ENCODE measurements around the gene CHCHD1. TPM values are rescaled to one million over a fixed set of nuclear protein-coding genes. Genes with fewer than 3 reads are reported as not detected.
"Not testable (repeated sequence)": the region's sequence is repeated elsewhere in the genome, so short reads cannot be mapped to it uniquely, and the experiment has no call there.

The CHCHD1 gene
- polyA plus RNA-seq, 2 of the 4 experiments (the other 2 are of a cell fraction): 75.4 to 80.6 TPM

DNA sequence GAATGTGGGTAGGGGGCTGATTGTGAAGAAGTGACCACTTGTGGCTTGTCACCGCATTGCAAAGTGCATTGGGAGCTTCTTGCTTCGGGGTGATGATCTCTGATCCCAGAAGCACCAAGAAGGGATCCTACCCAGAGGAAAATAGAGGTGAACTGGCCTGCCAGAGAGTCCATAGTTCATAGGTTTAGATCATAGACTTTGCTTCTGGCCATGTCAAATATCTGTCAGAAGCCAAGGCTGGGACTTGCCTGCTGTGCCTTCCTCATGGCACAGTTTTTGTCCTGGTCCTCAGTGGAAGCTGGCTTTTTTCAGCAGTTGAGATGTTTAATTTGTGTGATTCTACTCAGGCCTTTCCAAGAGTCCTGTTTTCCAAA is 4.7 kb downstream of the CHCHD1 start:
- no peak for TF ChIP-seq HOXB13 (CRISPR knock-in tag; IDR thresholded peaks at IDR 0.05; ENCODE audit: low read depth)
- no peak for TF ChIP-seq RARB (CRISPR knock-in tag; IDR thresholded peaks at IDR 0.05)
- TF ChIP-seq MYC (IDR thresholded peaks at IDR 0.05; ENCODE audit: borderline replicate concordance, low read length): no peak
- TF ChIP-seq, protein P1, sequence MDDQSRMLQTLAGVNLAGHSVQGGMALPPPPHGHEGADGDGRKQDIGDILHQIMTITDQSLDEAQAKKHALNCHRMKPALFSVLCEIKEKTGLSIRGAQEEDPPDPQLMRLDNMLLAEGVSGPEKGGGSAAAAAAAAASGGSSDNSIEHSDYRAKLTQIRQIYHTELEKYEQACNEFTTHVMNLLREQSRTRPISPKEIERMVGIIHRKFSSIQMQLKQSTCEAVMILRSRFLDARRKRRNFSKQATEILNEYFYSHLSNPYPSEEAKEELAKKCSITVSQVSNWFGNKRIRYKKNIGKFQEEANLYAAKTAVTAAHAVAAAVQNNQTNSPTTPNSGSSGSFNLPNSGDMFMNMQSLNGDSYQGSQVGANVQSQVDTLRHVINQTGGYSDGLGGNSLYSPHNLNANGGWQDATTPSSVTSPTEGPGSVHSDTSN (IDR thresholded peaks at IDR 0.05): no peak
- no peak for TF ChIP-seq NR3C1 (IDR thresholded peaks at IDR 0.05)
- no peak for TF ChIP-seq BHLHE40 (IDR thresholded peaks at IDR 0.05; ENCODE audit: low read depth, low read length)
- TF ChIP-seq RFX5 (IDR thresholded peaks at IDR 0.05): no peak
- TF ChIP-seq FOSB (CRISPR knock-in tag; IDR thresholded peaks at IDR 0.05): no peak
- TF ChIP-seq ZNF302 (CRISPR knock-in tag; IDR thresholded peaks at IDR 0.05): no peak
- no peak for TF ChIP-seq CHD2 (IDR thresholded peaks at IDR 0.05; ENCODE audit: low read length, partially characterized antibody)
- no peak for TF ChIP-seq MAFK (IDR thresholded peaks at IDR 0.05; ENCODE audit: partially characterized antibody)
- ChIA-PET CTCF (interaction anchor here (1.7 to 2.6 kb wide), 2 partner anchors 7 to 20 kb away, joined by 5 to 8 read pairs; no protein-coding TSS in a partner anchor), POLR2A (interaction anchor here (0.6 to 2.0 kb wide), 5 partner anchors 8 to 56 kb away, joined by 3 to 8 read pairs (median 5); a partner anchor contains a TSS)
- no peak for ATAC-seq
- peak overlapping the region; percentile 70 to 92; a peak in 3 of 6 replicates for H3K27ac ChIP-seq
- peak overlapping the region; percentile 97 for H3K4me3 ChIP-seq
- no peaks in the 10 kb centered on the region for H3K9me3 ChIP-seq
- H3K4me2 ChIP-seq: peak overlapping the region; percentile 85
- FAIRE-seq: no peak
- H3K4me1 ChIP-seq: peaks cover 25% of the 10 kb centered on the region
- WGBS (ENCODE audit: missing lambda C conversion rate): 20% methylated on average over 2 of the region's 2 CpGs
- peak in 1 of 2 experiments; percentile 28 for DNase-seq (ENCODE audit: low read depth in 1 of 2, low spot score in 1 of 2)

DNA sequence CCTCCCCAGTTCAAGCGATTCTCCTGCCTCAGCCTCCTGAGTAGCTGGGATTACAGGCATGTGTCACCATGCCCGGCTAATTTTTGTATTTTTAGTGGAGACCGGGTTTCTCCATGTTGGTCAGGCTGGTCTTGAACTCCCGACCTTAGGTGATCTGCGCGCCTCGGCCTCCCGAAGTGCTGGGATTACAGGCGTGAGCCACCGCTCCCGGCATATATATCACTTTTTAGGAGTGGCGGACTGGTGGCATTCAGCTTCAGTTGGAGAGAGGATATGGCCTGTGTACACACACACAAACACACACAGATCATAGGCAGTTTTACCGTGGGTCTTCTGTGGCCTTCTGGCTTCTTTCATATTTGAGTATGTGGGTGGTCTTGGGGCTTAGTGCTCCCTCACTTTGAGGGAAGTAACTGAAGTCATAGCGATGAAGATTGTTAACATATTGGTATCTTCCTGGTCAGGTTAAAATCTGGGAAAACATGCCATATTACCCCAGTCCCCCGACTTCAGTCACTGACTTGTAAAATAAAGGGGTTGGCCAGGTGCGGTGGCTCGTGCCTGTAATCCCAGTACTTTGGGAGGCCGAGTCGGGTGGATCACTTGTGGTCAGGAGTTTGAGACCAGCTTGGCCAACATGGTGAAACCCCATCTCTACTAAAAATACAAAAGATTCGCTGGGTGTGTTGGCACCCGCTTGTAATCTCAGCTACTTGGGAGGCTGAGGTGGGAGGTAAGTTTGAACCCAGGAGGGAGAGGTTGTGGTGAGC is 5.4 kb downstream of the CHCHD1 start:
- Histone ChIP-seq H3K4me2 (peak overlapping the region; percentile 85), H3K4me1 (peaks cover 25% of the 10 kb centered on the region)
- not testable (repeated sequence) for DNase-seq (ENCODE audit: low read depth in 1 of 2, low spot score in 1 of 2); H3K27ac ChIP-seq; H3K9me3 ChIP-seq; ATAC-seq; FAIRE-seq; H3K4me3 ChIP-seq
- CTCF ChIA-PET: interaction anchor here (1.0 to 1.7 kb wide), 3 partner anchors 19 to 153 kb away, joined by 3 to 5 read pairs (median 5); no protein-coding TSS in a partner anchor
- POLR2A ChIA-PET: interaction anchor here (0.9 to 2.0 kb wide), 2 partner anchors 15 to 57 kb away, joined by 3 to 8 read pairs; a partner anchor contains a TSS
- 93% methylated on average over 21 of the region's 21 CpGs for WGBS (ENCODE audit: missing lambda C conversion rate)

DNA sequence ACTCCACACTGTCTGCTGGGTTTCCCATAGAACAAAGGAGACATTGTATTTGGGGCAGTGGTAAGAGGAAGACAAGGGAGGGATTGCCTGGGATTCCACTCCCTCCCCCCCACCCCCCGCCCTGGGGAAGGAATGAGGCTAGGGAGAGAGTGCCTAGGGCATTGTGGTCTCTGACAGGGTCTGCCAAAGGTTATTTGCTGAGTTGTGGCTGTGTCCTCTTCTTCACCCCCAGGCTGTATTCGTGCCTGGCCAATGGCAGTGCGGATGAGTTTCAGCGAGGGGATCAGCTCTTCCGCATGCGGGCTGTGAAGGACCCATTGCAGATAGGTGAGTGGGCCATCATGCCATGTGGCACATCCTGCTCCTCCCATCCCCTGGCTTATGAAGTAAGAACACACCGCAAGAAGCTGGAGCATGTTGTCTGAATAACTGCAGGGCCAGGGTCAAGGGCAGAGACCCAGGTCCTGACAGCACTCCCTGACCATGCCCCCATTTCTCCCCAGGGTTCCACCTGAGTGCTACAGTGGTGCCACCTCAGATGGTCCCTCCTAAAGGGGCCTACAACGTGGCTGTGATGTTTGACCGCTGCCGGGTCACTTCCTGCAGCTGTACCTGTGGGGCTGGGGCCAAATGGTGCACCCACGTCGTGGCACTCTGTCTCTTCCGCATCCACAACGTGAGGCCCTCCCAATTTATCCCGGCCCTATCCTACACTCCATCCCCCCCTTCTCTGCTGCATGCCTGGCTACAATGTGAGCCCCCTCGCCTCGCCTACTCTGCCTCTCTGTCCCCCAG is 7.2 kb downstream of the CHCHD1 start:
- no peaks in the 10 kb centered on the region for H3K9me3 ChIP-seq
- no peak for FAIRE-seq

DNA sequence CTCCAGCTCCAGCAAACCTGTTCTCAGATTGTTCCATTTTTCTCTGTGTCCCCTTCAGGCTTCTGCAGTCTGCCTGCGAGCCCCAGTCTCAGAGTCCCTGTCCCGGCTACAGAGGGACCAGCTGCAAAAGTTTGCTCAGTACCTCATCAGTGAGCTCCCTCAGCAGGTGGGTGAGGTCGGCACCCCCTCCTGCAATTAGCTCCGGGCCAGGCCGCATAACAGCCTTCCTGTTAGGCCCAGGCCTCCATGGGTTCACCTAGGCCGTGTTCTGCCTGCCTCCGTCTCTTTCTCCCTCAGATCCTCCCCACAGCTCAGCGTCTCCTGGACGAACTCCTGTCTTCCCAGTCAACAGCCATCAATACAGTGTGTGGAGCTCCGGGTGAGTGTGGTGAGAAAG is 7.8 kb downstream of the CHCHD1 start:
- H3K27ac ChIP-seq: no peak overlapping the region
- FAIRE-seq: no peak
- CTCF ChIA-PET: interaction anchor here (0.8 to 1.4 kb wide), 4 partner anchors 9 to 151 kb away, joined by 3 to 5 read pairs (median 4); no protein-coding TSS in a partner anchor
- DNase-seq (ENCODE audit: low read depth in 1 of 2, low spot score in 1 of 2): no peak
- POLR2A ChIA-PET: no interaction called here
- 94% methylated on average over 9 of the region's 10 CpGs for WGBS (ENCODE audit: missing lambda C conversion rate)
- no peak overlapping the region for H3K4me2 ChIP-seq
- no peaks in the 10 kb centered on the region for H3K9me3 ChIP-seq
- H3K4me3 ChIP-seq: no peak overlapping the region
- ATAC-seq: no peak
- TF ChIP-seq NPAS2 (CRISPR knock-in tag; IDR thresholded peaks at IDR 0.05; ENCODE audit: borderline replicate concordance) (no peak), HEYL (CRISPR knock-in tag; IDR thresholded peaks at IDR 0.05) (no peak), GATA3 (IDR thresholded peaks at IDR 0.05; ENCODE audit: borderline replicate concordance) (no peak)
- H3K4me1 ChIP-seq: peaks cover 13% of the 10 kb centered on the region; the same call in 1 of the 3 replicates

More for the DNA sequence above, 7.2 kb downstream of the CHCHD1 start:
- POLR2A ChIA-PET: no interaction called here
- TF ChIP-seq GATA3 (IDR thresholded peaks at IDR 0.05; ENCODE audit: borderline replicate concordance) (no peak), ZC3H11A (IDR thresholded peaks at IDR 0.05) (no peak), CHD4 (IDR thresholded peaks at IDR 0.05; ENCODE audit: borderline replicate concordance) (no peak), RAD21 (conservative IDR thresholded peaks at IDR 0.05 in 1 of 2, IDR thresholded peaks at IDR 0.05 in 1 of 2) (no peak)
- Histone ChIP-seq H3K4me3 (no peak overlapping the region), H3K4me1 (peaks cover 14% of the 10 kb centered on the region; the same call in 1 of the 3 replicates), H3K4me2 (no peak overlapping the region), H3K27ac (no peak overlapping the region)
- CTCF ChIA-PET: interaction anchor here (0.8 to 1.7 kb wide), 5 partner anchors 9 to 152 kb away, joined by 3 to 5 read pairs (median 4); no protein-coding TSS in a partner anchor
- no peak for ATAC-seq
- 88% methylated on average over 17 of the region's 17 CpGs for WGBS (ENCODE audit: missing lambda C conversion rate)
- no peak for DNase-seq (ENCODE audit: low read depth in 1 of 2, low spot score in 1 of 2)

Measured in A549 (cell line).